D721Med (cell line): ENCODE data around the gene PEBP1.
A peak's percentile ranks its signal among the peaks of the same experiment; 100 is the strongest.

Source experiments
- DNase-seq: peaks from one replicate; pipeline ENCODE4 v3.0.0; 2011; ENCODE audit warnings: low spot score; ENCODE audit not compliant: insufficient read length
- FAIRE-seq: peaks from 2 replicates; lab custom pipeline; 2011; peaks lifted over from hg19 to GRCh38; lab: Jason Lieb, UNC
- CTCF ChIP-seq: IDR thresholded peaks from 2 replicates; pipeline ENCODE4 v1.5.1; 2012; ENCODE audit warnings: mild to moderate bottlenecking, control low read depth; ENCODE audit not compliant: insufficient read depth; ENCODE audit errors: missing control alignments

The PEBP1 gene

GRCh38 chr12:118175823-118176447, 40.0 kb downstream of the PEBP1 start:
- DNase-seq, result no peak
- FAIRE-seq, result no peak

GRCh38 chr12:118183155-118183554, 47.2 kb downstream of the PEBP1 start:
- FAIRE-seq (no peak), DNase-seq (no peak)
- TF ChIP-seq CTCF, result no peak

More at GRCh38 chr12:118175823-118176447, 40.0 kb downstream of the PEBP1 start:
- TF ChIP-seq CTCF, result no peak

GRCh38 chr12:118183711-118184110, 47.8 kb downstream of the PEBP1 start:
- no peak for DNase-seq
- TF ChIP-seq CTCF, result no peak
- FAIRE-seq, result no peak

DNA sequence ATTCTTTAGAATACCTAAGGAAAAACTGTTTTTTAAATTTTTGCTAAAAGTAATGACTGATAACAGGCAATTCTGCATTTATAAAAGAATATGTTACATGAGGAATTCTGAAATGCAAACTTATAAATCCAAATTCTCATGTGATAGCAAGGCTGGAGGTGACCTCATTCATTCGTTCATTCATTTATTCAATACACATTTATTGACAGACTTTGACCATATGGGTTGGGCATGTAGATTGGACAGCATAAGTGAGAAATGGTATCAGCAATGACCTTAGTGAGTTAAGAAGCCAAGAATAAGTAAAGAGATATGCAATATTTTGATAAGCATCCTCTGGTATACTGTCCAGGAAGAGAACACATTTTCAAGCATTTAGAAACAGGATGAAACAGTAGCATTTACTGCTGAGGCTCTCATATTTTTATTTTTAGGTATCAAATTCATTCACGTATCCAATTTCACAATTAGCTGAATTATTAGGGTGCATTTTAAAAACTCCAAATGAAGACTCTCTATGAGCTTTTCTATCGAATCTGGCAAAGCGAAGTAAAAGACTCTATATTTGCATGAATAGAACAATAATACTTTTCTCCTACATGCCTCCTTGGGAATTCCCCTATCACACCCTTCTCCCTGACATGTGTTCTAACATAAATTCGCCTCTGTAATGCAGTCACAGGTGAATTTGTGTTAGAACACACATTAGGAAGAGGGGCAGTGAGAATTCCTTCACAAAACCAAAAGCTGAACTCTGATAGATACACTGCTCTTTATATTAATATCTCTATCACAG, 49.9 kb downstream of the PEBP1 start:
- no peak for TF ChIP-seq CTCF
- FAIRE-seq, result no peak
- no peak for DNase-seq

DNA sequence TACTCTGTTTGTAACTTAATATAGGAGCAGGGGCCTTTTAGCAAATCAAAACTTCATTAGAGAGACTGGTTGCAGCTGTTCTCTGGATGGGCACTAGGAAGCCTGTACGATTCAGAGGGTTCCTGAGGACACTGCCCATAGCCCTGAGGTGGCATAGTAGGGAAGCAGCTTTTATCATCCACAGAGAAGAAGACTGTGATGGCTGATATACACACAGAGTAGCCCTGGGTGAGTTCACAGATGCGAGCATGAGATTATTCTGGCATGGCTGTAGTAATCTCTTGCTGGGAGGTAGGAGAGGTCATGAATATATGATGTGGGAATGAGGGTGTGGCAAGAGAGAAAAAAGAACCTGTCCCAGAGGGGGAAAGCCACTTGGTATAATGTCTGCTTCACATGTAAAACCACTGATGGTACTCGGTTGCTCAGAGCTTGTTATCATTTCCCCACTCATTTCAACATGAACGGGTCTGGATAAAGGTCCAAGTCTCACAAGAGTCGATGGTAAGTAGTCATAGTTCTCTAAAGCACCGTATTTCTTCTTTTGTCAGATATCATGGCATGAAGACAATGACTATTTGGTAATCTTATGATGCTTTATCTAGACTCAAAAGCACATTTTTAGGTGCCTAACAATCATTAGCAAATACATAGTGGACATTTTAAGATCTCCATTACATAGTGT, 52.0 kb downstream of the PEBP1 start:
- DNase-seq (no peak), FAIRE-seq (peak; percentile 64)
- TF ChIP-seq CTCF, result no peak

- FAIRE-seq (peak; percentile 88), DNase-seq (no peak)
- TF ChIP-seq CTCF, result no peak
Measured at GRCh38 chr12:118188690-118189371, 52.9 kb downstream of the PEBP1 start.
